Cerebellar nuclear complex (tissue), 1 donor: ENCODE data around the gene LAMTOR2.
A peak's percentile ranks its signal among the peaks of the same experiment; 100 is the strongest.
"Not testable (repeated sequence)": the region's sequence is repeated elsewhere in the genome, so short reads cannot be mapped to it uniquely, and the experiment has no call there.

Source experiments
- DNase-seq, 2 experiments: peaks; one replicate each; lab custom pipeline; 2025; lab: John Stamatoyannopoulos, UW

LAMTOR2 gene

DNA sequence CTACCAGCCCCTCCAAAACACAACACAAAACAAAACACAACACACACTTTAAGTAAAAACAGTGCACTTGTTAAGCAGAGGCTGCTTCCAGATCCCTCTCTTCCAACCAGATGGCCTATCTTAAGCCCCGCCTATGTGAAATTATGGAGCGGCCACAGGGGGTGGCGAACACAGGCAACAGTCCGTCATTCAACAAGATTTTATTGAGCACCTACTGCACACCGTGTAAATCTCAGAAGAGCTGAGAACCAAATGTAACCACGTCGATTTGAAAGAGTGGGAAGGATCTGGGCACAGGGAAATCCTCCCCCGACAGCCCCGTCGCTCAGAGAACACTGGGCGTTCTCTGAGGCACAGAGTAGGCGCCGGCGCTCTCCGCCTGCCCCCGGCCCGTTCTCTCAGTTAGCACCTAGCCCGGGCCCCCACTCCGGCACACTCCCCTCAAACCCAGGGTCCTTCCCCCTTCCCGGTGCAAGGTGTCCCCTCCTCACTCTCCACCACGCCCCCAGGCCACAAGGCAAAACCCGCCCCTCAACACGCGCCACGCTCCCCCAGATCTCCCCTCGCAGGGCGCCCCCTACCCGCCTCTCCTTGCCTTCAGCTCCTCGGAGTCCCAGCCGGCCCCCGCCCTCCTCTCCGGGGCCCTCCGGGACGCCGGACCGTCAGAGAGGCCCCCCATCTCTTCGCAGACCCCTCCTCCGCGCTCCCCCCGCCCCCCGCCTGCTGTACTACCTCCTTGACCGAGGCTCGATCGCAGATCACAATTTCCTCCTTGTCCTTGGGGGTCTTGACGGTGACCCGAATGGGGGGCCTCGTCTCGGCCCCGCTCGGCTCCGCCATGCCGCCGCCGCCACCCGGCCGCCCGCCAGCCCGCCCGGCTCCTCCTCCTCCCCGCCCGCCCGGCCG, 1.5 kb upstream of the LAMTOR2 start:
- no peak for DNase-seq

GRCh38 chr1:156053768-156054499, 648 bp upstream of the LAMTOR2 start, which contains the start of gene UBQLN4:
UBQLN4 (minus strand) TSS chr1:156053798; CDS start chr1:156053701, 97 bp downstream.
- DNase-seq: peak in 1 of 2 experiments; percentile 58

- no peak for DNase-seq
Measured at GRCh38 chr1:156055281-156056048, 883 bp downstream of the LAMTOR2 start.

DNA sequence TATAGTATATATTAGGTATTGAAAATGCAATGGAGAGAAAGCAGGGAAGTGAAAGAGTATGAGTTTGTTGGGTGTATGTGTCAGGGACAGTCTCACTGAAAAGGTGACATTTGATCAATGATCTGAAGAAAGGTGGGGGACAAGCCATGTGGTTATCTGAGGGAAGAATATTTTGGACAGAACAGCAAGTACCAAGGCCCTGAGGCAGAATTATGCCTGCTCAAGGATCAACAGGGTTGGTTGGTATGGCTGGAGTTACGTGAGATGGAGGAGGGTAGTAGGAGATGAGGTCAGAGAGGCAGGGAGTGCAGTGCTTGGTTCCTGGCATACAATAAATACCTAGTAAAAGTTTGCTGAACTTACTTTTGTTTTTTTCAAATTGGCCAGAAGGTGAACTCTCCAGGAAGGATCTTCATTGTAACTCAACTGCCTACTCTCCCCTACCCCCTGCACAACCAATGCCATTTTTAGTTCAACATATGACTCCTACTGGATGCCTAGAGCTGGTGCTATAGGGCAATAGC, 1.8 kb downstream of the LAMTOR2 start:
- no peak for DNase-seq

- no peak for DNase-seq
Measured at GRCh38 chr1:156060937-156061636, 6.5 kb downstream of the LAMTOR2 start, which contains the start of gene RAB25. RAB25 (plus strand) TSS chr1:156061160; CDS start chr1:156061401, 241 bp downstream.

DNA sequence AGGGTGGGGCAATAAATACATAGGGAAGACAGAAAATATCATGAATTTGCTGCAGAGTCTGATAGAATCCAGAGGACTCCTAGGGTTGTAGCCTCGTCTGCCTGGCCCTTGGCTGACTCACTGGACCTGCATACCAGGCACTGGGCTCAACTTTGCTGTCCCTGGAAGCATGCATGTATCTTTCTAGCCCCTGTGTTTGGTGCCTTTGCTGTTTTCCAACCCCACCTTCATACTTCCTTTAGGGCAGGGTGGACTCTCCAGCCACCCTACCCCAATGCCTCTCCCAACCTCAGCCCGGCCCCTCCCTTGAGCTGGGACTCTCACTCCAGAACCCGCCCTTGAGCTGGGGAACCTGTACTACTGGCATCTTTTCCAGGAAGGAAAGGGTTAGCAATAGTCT, 7.6 kb downstream of the LAMTOR2 start:
- no peak for DNase-seq

DNA sequence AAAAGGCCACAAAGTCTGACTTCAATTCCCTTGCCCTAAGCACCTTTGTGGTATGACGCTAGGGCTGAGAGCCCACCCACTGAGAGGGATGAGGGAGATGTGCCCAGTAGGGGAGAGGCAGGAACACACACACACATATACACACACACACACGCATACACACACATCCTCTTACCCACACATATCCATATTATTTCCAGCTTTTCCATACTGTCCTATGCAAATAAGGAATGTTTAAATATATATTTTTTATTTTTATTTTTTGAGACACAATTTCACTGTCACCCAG, 9.4 kb downstream of the LAMTOR2 start:
- no peak for DNase-seq

DNA sequence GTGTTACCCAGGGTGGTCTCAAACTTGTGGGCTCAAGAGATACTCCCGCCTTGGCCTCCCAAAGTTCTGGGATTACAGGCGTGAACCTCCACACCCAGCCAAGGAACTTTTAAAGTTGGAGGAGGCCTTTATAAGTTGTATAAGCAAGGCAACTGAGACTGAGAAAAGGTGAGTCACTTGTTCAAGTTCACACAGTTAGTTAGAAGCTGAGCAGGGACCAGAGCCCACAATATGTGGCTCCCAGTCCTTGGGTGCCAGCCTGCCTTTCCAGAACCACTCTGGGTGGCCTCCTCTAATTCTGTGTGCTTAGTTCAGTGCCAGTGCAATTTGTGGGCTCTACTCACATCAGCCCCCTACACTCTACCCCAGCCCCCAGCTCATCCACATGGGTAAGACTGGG, 10.0 kb downstream of the LAMTOR2 start:
- no peak for DNase-seq

- DNase-seq: no peak
Measured at GRCh38 chr1:156065212-156065611, 10.6 kb downstream of the LAMTOR2 start.

DNA sequence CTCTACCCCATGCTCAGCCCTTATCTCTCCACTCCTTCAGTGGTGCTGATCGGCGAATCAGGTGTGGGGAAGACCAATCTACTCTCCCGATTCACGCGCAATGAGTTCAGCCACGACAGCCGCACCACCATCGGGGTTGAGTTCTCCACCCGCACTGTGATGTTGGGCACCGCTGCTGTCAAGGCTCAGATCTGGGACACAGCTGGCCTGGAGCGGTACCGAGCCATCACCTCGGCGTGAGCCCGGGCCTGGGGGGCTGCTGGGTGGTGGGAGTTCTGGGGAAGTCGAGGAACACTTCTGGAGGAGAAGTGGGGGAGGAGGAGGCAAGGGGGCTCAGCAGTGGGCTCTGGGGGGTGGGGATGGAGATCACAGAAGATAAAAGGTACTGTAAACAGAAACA, 11.3 kb downstream of the LAMTOR2 start:
- DNase-seq: no peak

GRCh38 chr1:156067262-156067661, 12.7 kb downstream of the LAMTOR2 start:
- DNase-seq: no peak

- DNase-seq: no peak
Measured at GRCh38 chr1:156069490-156070455, 15.2 kb downstream of the LAMTOR2 start.

GRCh38 chr1:156070548-156070947, 16.0 kb downstream of the LAMTOR2 start:
- DNase-seq: no peak

GRCh38 chr1:156071332-156071816, 16.8 kb downstream of the LAMTOR2 start:
- not testable (repeated sequence) for DNase-seq

DNA sequence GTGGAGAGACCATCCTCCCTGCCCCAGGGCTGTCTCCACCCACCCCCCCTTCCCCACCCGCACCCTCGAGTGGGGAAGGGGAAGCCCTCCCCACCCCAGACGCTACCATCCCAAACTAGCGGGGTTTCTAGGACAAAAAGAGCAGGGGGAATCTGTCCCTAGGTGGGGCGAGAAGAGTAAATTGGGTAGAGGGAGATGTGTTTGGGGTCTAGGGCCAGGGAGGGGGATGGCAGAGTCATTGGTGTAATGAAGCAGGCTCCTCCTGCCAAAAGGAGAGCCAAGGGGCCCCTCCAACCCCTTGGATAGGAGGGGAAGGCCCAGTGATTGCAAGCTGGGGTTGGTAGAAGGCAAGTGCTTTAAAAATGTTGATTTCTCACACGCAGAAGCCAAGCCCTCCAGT, 17.7 kb downstream of the LAMTOR2 start:
- no peak for DNase-seq

DNA sequence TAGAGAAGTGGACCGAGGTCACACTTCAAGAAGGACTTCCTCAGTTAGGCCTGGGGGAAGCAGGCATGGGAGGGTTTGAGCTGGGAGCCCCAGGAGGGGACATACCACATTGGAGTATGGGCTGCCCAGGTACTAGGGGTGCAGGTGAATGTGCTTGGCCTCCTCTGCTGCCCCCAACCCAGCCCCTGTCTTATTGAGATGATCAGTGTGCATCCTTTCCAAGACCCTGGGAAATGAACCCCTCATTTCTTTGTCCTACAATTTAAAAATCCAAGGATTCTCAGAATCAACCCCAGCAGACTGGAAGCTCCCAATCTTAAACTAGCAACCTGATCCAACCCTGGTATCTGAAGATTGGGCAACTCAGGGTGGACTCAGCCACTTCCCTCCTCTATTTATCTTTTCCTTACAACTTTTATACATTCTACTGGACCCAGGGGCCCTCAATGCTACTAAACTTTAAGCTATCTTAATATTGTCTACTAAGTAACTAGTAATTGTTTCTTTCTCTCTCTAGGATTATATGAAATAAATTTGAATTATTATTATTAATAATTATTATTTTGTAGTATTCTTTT, 18.6 kb downstream of the LAMTOR2 start:
- no peak for DNase-seq

GRCh38 chr1:156073740-156074139, 19.2 kb downstream of the LAMTOR2 start:
- no peak for DNase-seq

DNA sequence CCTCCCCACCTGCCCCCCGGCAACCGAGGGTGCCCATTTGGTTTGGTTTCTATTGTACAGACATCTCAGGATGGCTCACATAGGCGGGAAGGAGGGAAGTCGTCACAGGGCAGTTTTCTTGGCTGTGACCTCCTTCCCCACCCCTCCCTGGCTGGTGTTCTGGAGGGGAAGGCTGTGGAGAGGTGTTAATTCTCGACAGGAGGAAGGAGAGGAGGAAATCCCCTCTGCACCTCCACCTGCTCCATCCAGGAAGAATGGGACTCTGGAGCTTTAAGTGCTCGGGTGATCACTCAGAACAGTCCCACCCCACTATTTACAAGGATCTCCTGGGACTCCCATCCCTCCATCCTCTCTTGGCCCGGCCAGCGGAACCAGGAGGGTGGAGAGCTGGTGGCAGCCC, 20.1 kb downstream of the LAMTOR2 start:
- no peak for DNase-seq

DNA sequence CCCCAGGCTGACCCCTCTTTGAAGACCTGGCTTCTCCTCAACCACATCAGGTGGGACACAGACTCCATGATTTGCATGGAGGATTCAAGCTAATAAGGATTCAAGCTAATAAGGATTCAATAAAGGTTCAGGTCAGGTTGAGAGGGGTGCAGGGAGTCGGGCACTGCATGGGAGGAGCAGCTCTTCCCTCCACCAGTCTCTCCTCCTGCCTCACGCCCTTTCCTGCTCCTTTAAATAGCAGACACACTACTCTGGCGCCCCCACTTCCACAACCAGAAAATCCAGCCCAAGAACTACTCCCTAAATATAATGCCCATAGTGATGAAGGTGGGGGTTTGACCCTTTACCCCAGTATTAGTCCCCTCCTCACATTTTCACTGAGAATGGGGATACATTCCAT, 20.6 kb downstream of the LAMTOR2 start:
- no peak for DNase-seq

DNA sequence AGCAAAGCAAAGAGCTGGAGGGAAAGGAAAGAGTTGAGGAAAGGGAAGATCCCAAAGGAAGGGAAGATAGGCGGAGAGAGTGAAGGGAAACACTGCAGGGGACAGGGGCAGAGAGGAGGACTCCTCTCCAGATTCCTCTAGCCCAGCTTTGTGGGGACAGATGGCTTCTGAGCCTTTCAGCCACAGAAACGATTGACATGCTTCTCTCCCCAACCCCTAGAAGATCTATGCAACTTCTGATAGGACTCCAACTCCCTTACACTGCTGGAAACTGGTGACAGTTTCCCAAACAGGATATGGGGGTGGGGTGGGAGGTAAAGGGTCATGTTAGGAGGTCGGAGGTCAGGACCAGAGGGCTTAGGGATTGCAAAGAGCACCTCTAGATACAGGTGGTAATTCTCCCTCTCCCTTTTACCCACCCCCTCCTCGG, 21.2 kb downstream of the LAMTOR2 start:
- no peak for DNase-seq
